Sigmoid colon (tissue), 7 donors: ENCODE data around the gene IRX4. TPM values are rescaled to one million over a fixed set of nuclear protein-coding genes. Genes with fewer than 3 reads are reported as not detected.

Experiments used
- DNase-seq: peaks from one replicate; pipeline ENCODE4 v3.0.0-alpha.2; 2019
- H3K27ac ChIP-seq, 4 donors: fragments of 200-600 bp; sonication (generic); one replicate each; pipeline ENCODE4 v1.5.1; 2016 to 2019; ENCODE audit warnings: mild to moderate bottlenecking in 1 of 4
- H3K27me3 ChIP-seq, 3 donors: fragments of 200-600 bp; sonication (generic); one replicate each; pipeline ENCODE4 v1.5.1; 2019; ENCODE audit warnings: mild to moderate bottlenecking in 1 of 3
- H3K36me3 ChIP-seq, 4 donors: fragments of 200-600 bp; sonication (generic); one replicate each; pipeline ENCODE4 v1.5.1; 2016 to 2019
- H3K4me1 ChIP-seq, 4 donors: fragments of 200-600 bp; sonication (generic); one replicate each; pipeline ENCODE4 v1.5.1; 2017 to 2019
- H3K4me3 ChIP-seq, 4 donors: fragments of 200-600 bp; sonication (generic); one replicate each; pipeline ENCODE4 v1.5.1; 2017 to 2019; ENCODE audit warnings: mild to moderate bottlenecking in 2 of 4, moderate library complexity in 1 of 4
- H3K9me3 ChIP-seq, 4 donors: fragments of 200-600 bp in 3 of 4; sonication (generic) in 3 of 4; one replicate each; pipeline versions ENCODE4 v1.5.1 to v1.6.1; 2013 to 2019
- EP300 ChIP-seq, 4 donors: sonication (generic); formaldehyde crosslinking; IDR thresholded peaks; one replicate each; pipeline ENCODE4 v1.6.1; 2017; ENCODE audit warnings: antibody characterized with exemption in 4 of 4
- POLR2A ChIP-seq, 2 donors: fragments of 450-650 bp; IDR thresholded peaks; one replicate each; pipeline ENCODE4 v1.6.1; 2016; ENCODE audit warnings: antibody characterized with exemption in 2 of 2, mild to moderate bottlenecking in 2 of 2, moderate library complexity in 2 of 2
- POLR2AphosphoS5 ChIP-seq, 4 donors: sonication (generic); formaldehyde crosslinking; IDR thresholded peaks; one replicate each; pipeline ENCODE4 v1.6.1; 2017; ENCODE audit warnings: antibody characterized with exemption in 4 of 4
- WGBS, 2 donors: extraction: QIAGEN DNeasy Blood & Tissue Kit; methylation state at CpG; one replicate each; pipeline ENCODE4 v1.1.7; 2013; 5-methylcytosine and 5-hydroxymethylcytosine counted together
- intact Hi-C: fragments of 100-400 bp; cut with DNase I; formaldehyde crosslinking; loops from one replicate; pipeline ENCODE4 v1.15.1; 2023
- polyA plus RNA-seq, 3 donors: library from polyadenylated mRNA; stranded (reverse); fragments of 200-250 nt; gene quantifications; one replicate each; pipeline ENCODE4 v1.2.3, GENCODE V29; 2013
- total RNA-seq, 4 donors: library from RNA; depleted of rRNA; stranded (reverse); fragments of >200 nt; gene quantifications; one replicate each; pipeline ENCODE4 v1.1.0, GENCODE V29; 2016
- TF ChIP-seq, protein P1 (sequence below), 4 experiments: fragments of 450-650 bp in 3 of 4; fragments of 200-600 bp in 1 of 4; IDR thresholded peaks; one replicate each; pipeline ENCODE4 v1.5.1; 2016 to 2019; ENCODE audit warnings: antibody characterized with exemption in 4 of 4, mild to moderate bottlenecking in 3 of 4, moderate library complexity in 2 of 4
- donor health status: healthy with polysubstance abuse.
- donor health status: Bipolar disorder and iron deficiency.
- donor health status: healthy.

IRX4 gene
- total and polyA plus RNA-seq, 7 donors = 0.06 TPM; not detected in 6

DNA sequence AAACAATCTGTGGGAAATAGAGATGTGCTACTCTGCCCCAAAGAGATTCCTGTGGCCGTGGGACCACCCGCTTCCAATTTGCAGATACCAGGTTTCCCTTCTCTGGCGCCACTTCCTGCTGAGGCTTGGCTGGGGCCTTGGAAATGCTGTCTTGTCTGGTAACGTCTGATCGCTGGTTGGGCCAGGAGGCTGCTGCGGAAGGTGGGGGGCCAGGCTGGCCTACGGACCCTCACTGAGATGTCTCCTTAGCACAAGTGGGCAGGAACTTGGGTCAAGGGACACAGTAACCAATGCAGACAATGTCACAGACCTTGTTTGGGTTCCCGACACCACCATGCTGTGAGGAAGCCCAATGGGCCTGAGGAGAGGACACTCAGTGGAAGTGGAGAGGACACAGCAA, 31.7 kb upstream of the IRX4 start:
- Histone ChIP-seq H3K27ac (no peak overlapping the region), H3K4me3 (no peak overlapping the region), H3K27me3 (peaks cover 0 to 7% (median 6%) of the 10 kb centered on the region in 3 donors), H3K9me3 (peaks cover 0 to 5% (median 1%) of the 10 kb centered on the region in 4 donors), H3K4me1 (no peaks in the 10 kb centered on the region), H3K36me3 (no peaks in the 10 kb centered on the region)
- peak; percentile 57 for DNase-seq
- 90 to 93% methylated on average over 8 of the region's 8 CpGs for WGBS, 2 donors
- TF ChIP-seq, protein P1, sequence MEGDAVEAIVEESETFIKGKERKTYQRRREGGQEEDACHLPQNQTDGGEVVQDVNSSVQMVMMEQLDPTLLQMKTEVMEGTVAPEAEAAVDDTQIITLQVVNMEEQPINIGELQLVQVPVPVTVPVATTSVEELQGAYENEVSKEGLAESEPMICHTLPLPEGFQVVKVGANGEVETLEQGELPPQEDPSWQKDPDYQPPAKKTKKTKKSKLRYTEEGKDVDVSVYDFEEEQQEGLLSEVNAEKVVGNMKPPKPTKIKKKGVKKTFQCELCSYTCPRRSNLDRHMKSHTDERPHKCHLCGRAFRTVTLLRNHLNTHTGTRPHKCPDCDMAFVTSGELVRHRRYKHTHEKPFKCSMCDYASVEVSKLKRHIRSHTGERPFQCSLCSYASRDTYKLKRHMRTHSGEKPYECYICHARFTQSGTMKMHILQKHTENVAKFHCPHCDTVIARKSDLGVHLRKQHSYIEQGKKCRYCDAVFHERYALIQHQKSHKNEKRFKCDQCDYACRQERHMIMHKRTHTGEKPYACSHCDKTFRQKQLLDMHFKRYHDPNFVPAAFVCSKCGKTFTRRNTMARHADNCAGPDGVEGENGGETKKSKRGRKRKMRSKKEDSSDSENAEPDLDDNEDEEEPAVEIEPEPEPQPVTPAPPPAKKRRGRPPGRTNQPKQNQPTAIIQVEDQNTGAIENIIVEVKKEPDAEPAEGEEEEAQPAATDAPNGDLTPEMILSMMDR (IDR thresholded peaks at IDR 0.05) = no peak
- TF ChIP-seq POLR2AphosphoS5 (IDR thresholded peaks at IDR 0.05) (no peak), EP300 (IDR thresholded peaks at IDR 0.05) (no peak), POLR2A (IDR thresholded peaks at IDR 0.05) (no peak)
- intact Hi-C loops = no loop called here

DNA sequence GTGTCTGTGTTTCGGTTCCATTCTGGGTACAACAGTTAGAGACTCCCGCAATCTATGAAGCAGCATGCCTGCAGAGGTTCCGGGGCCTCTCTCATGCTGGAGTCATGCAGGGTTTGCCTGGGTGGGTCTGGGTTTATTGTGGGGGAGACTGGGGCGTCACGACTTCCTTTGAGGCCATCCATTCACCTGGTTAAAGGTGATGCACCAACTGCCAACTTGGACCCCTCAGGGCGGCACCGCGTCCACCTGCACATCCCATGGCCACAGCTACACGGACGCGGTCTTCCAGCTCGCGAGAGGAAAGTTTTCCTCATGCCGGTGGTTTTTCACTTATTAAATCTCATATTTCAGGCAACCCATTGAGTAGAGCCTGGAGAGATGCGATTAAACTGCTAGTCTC, 30.9 kb upstream of the IRX4 start:
- peaks cover 0 to 5% (median 1%) of the 10 kb centered on the region in 4 donors for H3K9me3 ChIP-seq
- no peak overlapping the region for H3K27ac ChIP-seq
- H3K4me1 ChIP-seq = no peaks in the 10 kb centered on the region
- TF ChIP-seq POLR2AphosphoS5 (IDR thresholded peaks at IDR 0.05) (no peak), POLR2A (IDR thresholded peaks at IDR 0.05) (no peak)
- peak; percentile 35 for DNase-seq
- peaks cover 0 to 7% (median 6%) of the 10 kb centered on the region in 3 donors for H3K27me3 ChIP-seq
- 94% methylated on average over 15 of the region's 15 CpGs for WGBS, 2 donors
- no peaks in the 10 kb centered on the region for H3K36me3 ChIP-seq
- intact Hi-C loops = no loop called here
- no peak overlapping the region for H3K4me3 ChIP-seq

DNA sequence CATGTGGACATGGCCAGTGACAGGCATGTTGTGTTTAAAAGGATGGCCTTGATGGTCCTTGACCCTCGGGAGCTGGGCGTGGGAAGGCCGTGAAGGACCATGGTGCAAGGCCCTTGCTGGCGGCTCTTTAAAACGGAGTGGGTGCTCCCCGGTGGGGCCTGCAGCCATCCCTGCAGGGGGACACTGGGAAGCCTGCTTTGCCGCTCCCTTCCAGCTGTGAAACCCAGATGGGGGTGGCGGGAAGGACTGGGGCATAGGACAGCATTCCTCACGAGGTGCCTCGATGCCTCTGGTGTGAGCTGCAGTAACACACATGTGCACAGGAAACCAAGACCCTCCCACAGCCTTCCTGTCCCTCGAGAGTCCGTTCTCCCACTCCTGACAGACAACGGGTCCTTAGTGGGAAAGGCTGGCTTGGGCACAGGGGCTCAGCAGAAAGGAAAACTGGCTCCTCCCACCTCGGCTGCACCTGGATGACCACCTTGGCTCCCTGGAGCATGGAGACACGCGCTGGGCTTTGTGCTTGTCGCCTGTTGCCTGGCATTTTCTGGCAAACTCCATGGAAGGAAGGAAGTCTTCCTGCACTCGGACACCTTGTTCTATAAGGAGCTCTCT, 30.3 kb upstream of the IRX4 start:
- H3K27ac ChIP-seq = no peak overlapping the region
- H3K4me3 ChIP-seq = no peak overlapping the region
- no peaks in the 10 kb centered on the region for H3K4me1 ChIP-seq
- DNase-seq = peak; percentile 46
- 83% methylated on average over 18 of the region's 18 CpGs for WGBS, 2 donors
- TF ChIP-seq POLR2AphosphoS5 (IDR thresholded peaks at IDR 0.05) = no peak
- TF ChIP-seq, protein P1 (IDR thresholded peaks at IDR 0.05) = no peak
- no peak for TF ChIP-seq POLR2A (IDR thresholded peaks at IDR 0.05)
- H3K9me3 ChIP-seq = peaks cover 0 to 5% (median 1%) of the 10 kb centered on the region in 4 donors
- no peaks in the 10 kb centered on the region for H3K36me3 ChIP-seq
- intact Hi-C loops = no loop called here
- H3K27me3 ChIP-seq = peaks cover 0 to 7% (median under 1%) of the 10 kb centered on the region in 3 donors

DNA sequence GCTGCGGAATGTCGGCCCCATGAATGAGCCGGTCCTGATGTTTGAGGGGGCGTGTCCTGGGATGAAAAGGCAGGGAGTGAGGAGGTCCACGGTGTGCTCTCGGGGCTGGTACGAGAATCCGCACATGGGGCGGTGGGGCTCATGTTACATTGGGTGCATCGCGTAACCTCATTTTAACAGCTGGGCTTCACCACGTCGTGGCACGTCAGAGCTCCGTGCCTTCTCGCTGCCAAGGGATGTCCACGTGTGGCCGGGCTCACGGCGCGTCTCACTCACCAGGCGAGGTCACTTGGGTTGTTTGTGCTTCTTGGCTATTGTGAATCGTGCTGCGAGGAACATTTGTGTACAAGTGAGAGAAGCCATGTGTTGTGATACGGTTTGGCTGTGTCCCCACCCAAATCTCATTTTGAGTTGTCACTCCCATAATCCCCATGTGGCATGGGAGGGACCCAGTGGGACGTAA, 29.1 kb upstream of the IRX4 start:
- H3K4me3 ChIP-seq = no peak overlapping the region
- H3K4me1 ChIP-seq = no peaks in the 10 kb centered on the region
- peaks cover 0 to 7% (median 0%) of the 10 kb centered on the region in 3 donors for H3K27me3 ChIP-seq
- intact Hi-C loops = no loop called here
- WGBS, 2 donors = 87 to 88% methylated on average over 26 of the region's 26 CpGs
- H3K27ac ChIP-seq = no peak overlapping the region
- H3K36me3 ChIP-seq = no peaks in the 10 kb centered on the region
- DNase-seq = peak; percentile 28
- no peak for TF ChIP-seq POLR2AphosphoS5 (IDR thresholded peaks at IDR 0.05)
- no peak for TF ChIP-seq POLR2A (IDR thresholded peaks at IDR 0.05)
- TF ChIP-seq, protein P1 (IDR thresholded peaks at IDR 0.05) = no peak
- TF ChIP-seq EP300 (IDR thresholded peaks at IDR 0.05) = no peak
- H3K9me3 ChIP-seq = peaks cover 0 to 5% (median 1%) of the 10 kb centered on the region in 4 donors

DNA sequence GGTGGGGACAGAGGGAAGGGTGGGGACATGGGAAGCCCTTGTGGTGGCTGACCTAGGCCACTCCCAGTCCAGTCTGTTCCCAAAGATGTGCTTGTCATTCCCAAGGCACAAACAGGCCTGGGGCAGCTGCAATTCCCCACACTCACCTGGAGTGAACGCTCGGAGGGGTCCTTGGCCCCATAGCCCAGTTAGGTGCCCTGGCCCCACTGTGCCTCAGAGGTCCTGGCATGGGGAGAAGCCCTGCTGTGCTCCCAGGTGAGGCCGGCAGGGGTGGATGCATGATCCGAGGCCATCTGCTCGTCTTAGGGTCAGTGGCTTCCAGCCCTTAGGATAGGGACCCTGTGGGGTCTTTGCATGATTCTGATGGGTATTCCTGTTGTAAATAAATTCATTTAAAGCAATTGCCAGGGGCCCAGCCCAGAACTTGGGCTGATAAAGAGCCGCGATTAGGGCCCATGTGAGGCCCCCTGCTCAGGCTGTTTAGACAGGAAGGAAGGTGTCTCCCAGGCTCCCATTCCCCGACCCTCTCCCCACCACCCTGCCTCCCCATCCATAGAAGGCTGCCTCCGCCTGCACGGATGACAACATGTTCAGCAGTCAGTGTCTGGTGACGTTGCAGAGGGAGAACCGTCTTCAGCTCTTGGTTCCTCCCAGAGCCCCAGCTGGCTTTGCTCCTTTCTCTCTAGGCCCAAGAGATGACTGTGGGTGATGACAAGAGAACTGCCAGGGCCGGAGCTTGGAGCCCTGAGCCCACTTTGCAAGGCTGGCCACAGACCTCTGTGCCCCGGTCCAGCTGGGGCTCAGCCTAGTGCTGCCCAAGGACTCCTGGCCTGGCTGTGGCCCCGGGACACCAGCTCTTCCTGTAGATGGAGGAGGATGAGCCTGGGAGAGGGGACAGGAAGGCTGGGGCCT, 28.4 kb upstream of the IRX4 start:
- peak; percentile 46 for DNase-seq
- H3K27ac ChIP-seq = no peak overlapping the region
- no peaks in the 10 kb centered on the region for H3K36me3 ChIP-seq
- H3K4me1 ChIP-seq = no peaks in the 10 kb centered on the region
- intact Hi-C loops = no loop called here
- TF ChIP-seq POLR2A (IDR thresholded peaks at IDR 0.05) = no peak
- TF ChIP-seq POLR2AphosphoS5 (IDR thresholded peaks at IDR 0.05) = no peak
- TF ChIP-seq, protein P1 (IDR thresholded peaks at IDR 0.05) = no peak
- no peak for TF ChIP-seq EP300 (IDR thresholded peaks at IDR 0.05)
- H3K9me3 ChIP-seq = peaks cover 0 to 5% (median 1%) of the 10 kb centered on the region in 4 donors
- H3K27me3 ChIP-seq = peaks cover 0 to 4% (median 0%) of the 10 kb centered on the region in 3 donors
- 75 to 81% methylated on average over 15 of the region's 15 CpGs for WGBS, 2 donors
- H3K4me3 ChIP-seq = no peak overlapping the region
